ENCODE measurements around the gene THG1L. TPM values are rescaled to one million over a fixed set of nuclear protein-coding genes. Genes with fewer than 3 reads are reported as not detected.

Gene THG1L
- total and polyA plus RNA-seq, 2 of the 4 experiments (the other 2 are of a cell fraction) = 15.2 to 20.4 TPM

- no peak overlapping the region for H2BK20ac ChIP-seq (ENCODE audit: low read depth, low read length)
- in situ Hi-C loops (cut with MboI; ENCODE audit: low sequenced_read_pairs) = loop anchor here (10.0 kb wide), 2 partner anchors 415 to 595 kb away; partner anchors contain the start of gene MED7
- H3K56ac ChIP-seq (ENCODE audit: extremely low read depth, insufficient read depth, low read length) = no peak overlapping the region
- no peak overlapping the region for H3K23ac ChIP-seq (ENCODE audit: low read depth, low read length)
- no peak overlapping the region for H3K4ac ChIP-seq (ENCODE audit: low read depth, low read length)
- ATAC-seq (ENCODE audit: low read depth) (no peak), DNase-seq (no peak)
- H3K14ac ChIP-seq (replicated peaks; ENCODE audit: low read depth, low read length) = no peak overlapping the region
- intact Hi-C loops (cut with micrococcal nuclease) = loop anchor here (5.0 kb wide), 1 partner anchor 592 kb away; no protein-coding TSS in a partner anchor
- ChIA-PET POLR2A (ENCODE audit: unreplicated experiment) (no interaction called here), CTCF (no interaction called here)
- no peak overlapping the region for H2BK15ac ChIP-seq (ENCODE audit: low read depth, low read length)
- H2AK9ac ChIP-seq (replicated peaks; ENCODE audit: low read depth, low read length, poor library complexity) = peak overlapping the region; percentile 34
- 83% methylated on average over 5 of the region's 12 CpGs; no CpG with 5 or more reads in 1 of the 2 experiments for WGBS, 2 experiments (ENCODE audit: extremely low coverage in 2 of 2, insufficient read length in 1 of 2)
- H3K79me1 ChIP-seq (ENCODE audit: low read depth in 1 of 2, low read length in 2 of 2) = peaks cover 3 to 6% of the 10 kb centered on the region in 2 experiments; a peak in 3 of 4 replicates
- no peaks in the 10 kb centered on the region for H3K9me1 ChIP-seq (ENCODE audit: insufficient read depth, low read length)
- no peaks in the 10 kb centered on the region for H4K20me1 ChIP-seq (ENCODE audit: insufficient read depth, low read length)
- H2BK120ac ChIP-seq (ENCODE audit: low read depth, low read length) = no peak overlapping the region
- H4K91ac ChIP-seq (ENCODE audit: insufficient read depth, low read depth, low read length) = no peak overlapping the region
- H2BK5ac ChIP-seq (ENCODE audit: low read depth, low read length, poor library complexity, severe bottlenecking) = no peak overlapping the region
- H2AFZ ChIP-seq (replicated peaks; ENCODE audit: low read length, poor library complexity) = no peak overlapping the region
- no peaks in the 10 kb centered on the region for H3K9me3 ChIP-seq (ENCODE audit: control insufficient read depth, insufficient read depth, low read length)
- H3K4me3 ChIP-seq (ENCODE audit: insufficient read depth, low read depth, low read length) = no peak overlapping the region
- H3K36me3 ChIP-seq (ENCODE audit: control insufficient read depth, insufficient read depth, low read length) = peaks cover 12% of the 10 kb centered on the region
- no peaks in the 10 kb centered on the region for H3K4me1 ChIP-seq (ENCODE audit: control insufficient read depth, insufficient read depth, low read length)
- no peak overlapping the region for H2AK5ac ChIP-seq (ENCODE audit: low read depth, low read length)
- no peak overlapping the region for H3K9ac ChIP-seq (ENCODE audit: low read depth, low read length)
- no peaks in the 10 kb centered on the region for H3K27me3 ChIP-seq (ENCODE audit: control insufficient read depth, insufficient read depth, low read length)
- no peak overlapping the region for H3K4me2 ChIP-seq (ENCODE audit: low read depth, low read length)
- no peak overlapping the region for H4K8ac ChIP-seq (ENCODE audit: low read depth in 2 of 2, low read length in 2 of 2)
- no peak overlapping the region for H3K18ac ChIP-seq (ENCODE audit: low read depth, low read length)
- no TSS peak for BruUV-seq (replicated peaks)
- H3K27ac ChIP-seq (ENCODE audit: insufficient read depth, low read length) = no peak overlapping the region
- dilution Hi-C loops (cut with HindIII; ENCODE audit: low sequenced_read_pairs, unreplicated experiment) = no loop called here
- no peak overlapping the region for H4K5ac ChIP-seq (ENCODE audit: low read depth, low read length)
- no peak for TF ChIP-seq MXI1 (IDR thresholded peaks at IDR 0.05; ENCODE audit: borderline replicate concordance, low read depth, low read length)
- no peak for TF ChIP-seq RCOR1 (IDR thresholded peaks at IDR 0.05; ENCODE audit: insufficient replicate concordance, low read length)
- TF ChIP-seq POLR2A (IDR thresholded peaks at IDR 0.05; ENCODE audit: low read depth, low read length) = no peak
- no peak for TF ChIP-seq RFX5 (IDR thresholded peaks at IDR 0.05; ENCODE audit: low read depth, low read length)
- TF ChIP-seq, protein P1, sequence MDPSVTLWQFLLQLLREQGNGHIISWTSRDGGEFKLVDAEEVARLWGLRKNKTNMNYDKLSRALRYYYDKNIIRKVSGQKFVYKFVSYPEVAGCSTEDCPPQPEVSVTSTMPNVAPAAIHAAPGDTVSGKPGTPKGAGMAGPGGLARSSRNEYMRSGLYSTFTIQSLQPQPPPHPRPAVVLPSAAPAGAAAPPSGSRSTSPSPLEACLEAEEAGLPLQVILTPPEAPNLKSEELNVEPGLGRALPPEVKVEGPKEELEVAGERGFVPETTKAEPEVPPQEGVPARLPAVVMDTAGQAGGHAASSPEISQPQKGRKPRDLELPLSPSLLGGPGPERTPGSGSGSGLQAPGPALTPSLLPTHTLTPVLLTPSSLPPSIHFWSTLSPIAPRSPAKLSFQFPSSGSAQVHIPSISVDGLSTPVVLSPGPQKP (IDR thresholded peaks at IDR 0.05; ENCODE audit: borderline replicate concordance, low read depth, low read length) = no peak
- no peak for TF ChIP-seq MAFK (IDR thresholded peaks at IDR 0.05; ENCODE audit: low read depth, low read length)
- TF ChIP-seq MAZ (IDR thresholded peaks at IDR 0.05; ENCODE audit: borderline replicate concordance, low read depth, low read length) = no peak
- TF ChIP-seq SMC3 (IDR thresholded peaks at IDR 0.05; ENCODE audit: low read depth, low read length) = no peak
- TF ChIP-seq NFE2L2 (IDR thresholded peaks at IDR 0.05; ENCODE audit: low read depth, low read length) = no peak
- TF ChIP-seq, protein P2, sequence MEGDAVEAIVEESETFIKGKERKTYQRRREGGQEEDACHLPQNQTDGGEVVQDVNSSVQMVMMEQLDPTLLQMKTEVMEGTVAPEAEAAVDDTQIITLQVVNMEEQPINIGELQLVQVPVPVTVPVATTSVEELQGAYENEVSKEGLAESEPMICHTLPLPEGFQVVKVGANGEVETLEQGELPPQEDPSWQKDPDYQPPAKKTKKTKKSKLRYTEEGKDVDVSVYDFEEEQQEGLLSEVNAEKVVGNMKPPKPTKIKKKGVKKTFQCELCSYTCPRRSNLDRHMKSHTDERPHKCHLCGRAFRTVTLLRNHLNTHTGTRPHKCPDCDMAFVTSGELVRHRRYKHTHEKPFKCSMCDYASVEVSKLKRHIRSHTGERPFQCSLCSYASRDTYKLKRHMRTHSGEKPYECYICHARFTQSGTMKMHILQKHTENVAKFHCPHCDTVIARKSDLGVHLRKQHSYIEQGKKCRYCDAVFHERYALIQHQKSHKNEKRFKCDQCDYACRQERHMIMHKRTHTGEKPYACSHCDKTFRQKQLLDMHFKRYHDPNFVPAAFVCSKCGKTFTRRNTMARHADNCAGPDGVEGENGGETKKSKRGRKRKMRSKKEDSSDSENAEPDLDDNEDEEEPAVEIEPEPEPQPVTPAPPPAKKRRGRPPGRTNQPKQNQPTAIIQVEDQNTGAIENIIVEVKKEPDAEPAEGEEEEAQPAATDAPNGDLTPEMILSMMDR (conservative IDR thresholded peaks at IDR 0.05; ENCODE audit: low read depth, low read length) = no peak
- TF ChIP-seq BHLHE40 (IDR thresholded peaks at IDR 0.05; ENCODE audit: low read depth, low read length) = no peak
- no peak for TF ChIP-seq USF2 (IDR thresholded peaks at IDR 0.05; ENCODE audit: low read depth, low read length)
- TF ChIP-seq FOS (IDR thresholded peaks at IDR 0.05; ENCODE audit: low read depth, low read length) = no peak
- TF ChIP-seq CHD1 (IDR thresholded peaks at IDR 0.05; ENCODE audit: low read depth, low read length) = no peak
- TF ChIP-seq RAD21 (IDR thresholded peaks at IDR 0.05; ENCODE audit: low read length) = no peak
Observed at GRCh38 chr5:157739388-157740228, 8.4 kb downstream of the THG1L start.

All from IMR-90 (cell line).